Caco-2 (cell line): ENCODE measurements around the gene SVOPL. TPM values are rescaled to one million over a fixed set of nuclear protein-coding genes. Genes with fewer than 3 reads are reported as not detected.

Experiments
- BruUV-seq: library from RNA; stranded (reverse); fragments of 400-500 nt; replicated peaks from 2 replicates; lab custom pipeline; 2021; lab: Mats Ljungman, UMichigan
- CTCF ChIA-PET: fragments of 300-600 bp; sonication (Branson Sonifier 250); formaldehyde crosslinking; loops from one replicate; lab custom pipeline; 2022; ENCODE audit warnings: antibody characterized with exemption; lab: Charles Lee
- POLR2A ChIA-PET: fragments of 300-600 bp; sonication (Branson Sonifier 250); formaldehyde crosslinking; loops from one replicate; lab custom pipeline; 2022; ENCODE audit warnings: antibody characterized with exemption; lab: Charles Lee
- DNase-seq, 2 experiments: peaks; one replicate each; pipeline versions ENCODE4 v3.0.0 to v3.0.0-alpha.2; 2020 to 2022
- H3K27me3 ChIP-seq: replicated peaks from 2 replicates; pipeline ENCODE4 v1.6.0; 2011; ENCODE audit warnings: low read length; ENCODE audit not compliant: control insufficient read depth, insufficient read depth
- H3K36me3 ChIP-seq: 2 replicates; pipeline ENCODE4 v1.5.1; 2011; ENCODE audit warnings: low read length; ENCODE audit not compliant: control insufficient read depth, insufficient read depth
- H3K4me1 ChIP-seq: fragments of 250-450 bp; sonication (Bioruptor Pico); 2 replicates; pipeline ENCODE4 v1.5.1; 2020; ENCODE audit warnings: mild to moderate bottlenecking
- H3K4me3 ChIP-seq: 2 replicates; pipeline ENCODE4 v1.5.1; 2011; ENCODE audit warnings: low read depth, mild to moderate bottlenecking, control low read depth, low read length
- H3K9me3 ChIP-seq: fragments of 250-450 bp; sonication (Bioruptor Pico); 2 replicates; pipeline ENCODE4 v1.5.1; 2020; ENCODE audit warnings: mild to moderate bottlenecking, moderate library complexity
- H3K27ac Mint-ChIP-seq: one replicate; pipeline ENCODE4 v1.8.0; 2022; ENCODE audit warnings: mixed read lengths; ENCODE audit not compliant: unreplicated experiment
- H3K27me3 Mint-ChIP-seq: one replicate; pipeline ENCODE4 v1.8.0; 2022; ENCODE audit warnings: mixed read lengths; ENCODE audit not compliant: insufficient read depth, unreplicated experiment
- H3K36me3 Mint-ChIP-seq: one replicate; pipeline ENCODE4 v1.8.0; 2022; ENCODE audit warnings: mild to moderate bottlenecking, mixed read lengths; ENCODE audit not compliant: insufficient read depth, unreplicated experiment
- H3K4me1 Mint-ChIP-seq: one replicate; pipeline ENCODE4 v1.8.0; 2022; ENCODE audit warnings: low read depth, mixed read lengths; ENCODE audit not compliant: unreplicated experiment
- H3K4me3 Mint-ChIP-seq: one replicate; pipeline ENCODE4 v1.8.0; 2022; ENCODE audit warnings: mild to moderate bottlenecking, moderate library complexity, mixed read lengths; ENCODE audit not compliant: unreplicated experiment
- H3K9me3 Mint-ChIP-seq: one replicate; pipeline ENCODE4 v1.8.0; 2022; ENCODE audit warnings: mixed read lengths; ENCODE audit not compliant: unreplicated experiment
- intact Hi-C: fragments of 100-400 bp; cut with micrococcal nuclease; formaldehyde crosslinking; loops from one replicate; pipeline ENCODE4 v1.10.0; 2022; ENCODE audit not compliant: unreplicated experiment
- total RNA-seq: library from RNA; stranded (reverse); gene quantifications from 2 replicates; pipeline ENCODE4 v1.2.3, GENCODE V29; 2022
- TF ChIP-seq, protein P1 (sequence below), 2 experiments: fragments of 200-600 bp in 1 of 2; IDR thresholded peaks; 1 replicate in 1 of 2; 2 replicates in 1 of 2; pipeline versions ENCODE4 v1.5.1 to v1.8.0; 2011 to 2022; ENCODE audit warnings: antibody characterized with exemption in 1 of 2, control low read depth in 1 of 2, inconsistent platforms in 1 of 2, low read depth in 1 of 2, low read length in 1 of 2, mild to moderate bottlenecking in 1 of 2, moderate library complexity in 1 of 2; ENCODE audit not compliant: insufficient read depth in 1 of 2, severe bottlenecking in 1 of 2, unreplicated experiment in 1 of 2

The SVOPL gene
- total RNA-seq, 1 experiment from 2014 or later: 0.27 TPM

GRCh38 chr7:138549082-138549481, 152.1 kb downstream of the SVOPL start:
- Mint-ChIP-seq H3K4me3 (no peak overlapping the region), H3K36me3 (peaks cover 76% of the 10 kb centered on the region), H3K27me3 (no peaks in the 10 kb centered on the region), H3K27ac (no peak overlapping the region), H3K4me1 (no peaks in the 10 kb centered on the region), H3K9me3 (peaks cover 31% of the 10 kb centered on the region)
- TF ChIP-seq, protein P1, sequence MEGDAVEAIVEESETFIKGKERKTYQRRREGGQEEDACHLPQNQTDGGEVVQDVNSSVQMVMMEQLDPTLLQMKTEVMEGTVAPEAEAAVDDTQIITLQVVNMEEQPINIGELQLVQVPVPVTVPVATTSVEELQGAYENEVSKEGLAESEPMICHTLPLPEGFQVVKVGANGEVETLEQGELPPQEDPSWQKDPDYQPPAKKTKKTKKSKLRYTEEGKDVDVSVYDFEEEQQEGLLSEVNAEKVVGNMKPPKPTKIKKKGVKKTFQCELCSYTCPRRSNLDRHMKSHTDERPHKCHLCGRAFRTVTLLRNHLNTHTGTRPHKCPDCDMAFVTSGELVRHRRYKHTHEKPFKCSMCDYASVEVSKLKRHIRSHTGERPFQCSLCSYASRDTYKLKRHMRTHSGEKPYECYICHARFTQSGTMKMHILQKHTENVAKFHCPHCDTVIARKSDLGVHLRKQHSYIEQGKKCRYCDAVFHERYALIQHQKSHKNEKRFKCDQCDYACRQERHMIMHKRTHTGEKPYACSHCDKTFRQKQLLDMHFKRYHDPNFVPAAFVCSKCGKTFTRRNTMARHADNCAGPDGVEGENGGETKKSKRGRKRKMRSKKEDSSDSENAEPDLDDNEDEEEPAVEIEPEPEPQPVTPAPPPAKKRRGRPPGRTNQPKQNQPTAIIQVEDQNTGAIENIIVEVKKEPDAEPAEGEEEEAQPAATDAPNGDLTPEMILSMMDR (IDR thresholded peaks at IDR 0.05; ENCODE audit: insufficient read depth in 1 of 2, low read depth in 1 of 2, low read length in 1 of 2, severe bottlenecking in 1 of 2, unreplicated experiment in 1 of 2): no peak
- Histone ChIP-seq H3K27me3 (no peaks in the 10 kb centered on the region), H3K36me3 (peaks cover 10% of the 10 kb centered on the region), H3K4me1 (no peaks in the 10 kb centered on the region), H3K9me3 (0 out of 2 replicates have a peak, but pooled peaks cover 2% of the 10 kb centered on the region), H3K4me3 (no peak overlapping the region)
- no peak for DNase-seq
- intact Hi-C loops: no loop called here
- ChIA-PET POLR2A (no interaction called here), CTCF (no interaction called here)
- BruUV-seq: no TSS peak

DNA sequence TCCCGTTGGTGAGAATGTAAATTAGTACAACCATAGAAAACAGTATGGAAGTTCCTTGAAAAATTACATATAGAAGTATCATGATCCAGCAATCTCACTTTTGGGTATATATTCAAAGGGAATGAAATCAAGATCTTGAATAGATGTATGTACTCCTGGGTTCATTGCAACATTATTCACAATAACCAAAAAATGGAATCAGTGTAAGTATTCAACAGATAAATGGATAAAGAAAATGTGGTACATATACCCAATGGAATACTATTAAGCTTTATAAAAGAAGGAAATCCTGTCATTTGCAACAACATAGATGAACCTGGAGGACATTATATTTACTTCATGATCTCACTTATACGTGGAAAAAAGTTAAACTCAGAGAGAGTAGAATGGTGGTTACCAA, 154.3 kb downstream of the SVOPL start:
- H3K36me3 Mint-ChIP-seq: peaks cover 70% of the 10 kb centered on the region
- intact Hi-C loops: no loop called here
- H3K4me3 Mint-ChIP-seq: no peak overlapping the region
- no peak for DNase-seq
- H3K27me3 Mint-ChIP-seq: no peaks in the 10 kb centered on the region
- no peak overlapping the region for H3K27ac Mint-ChIP-seq
- ChIA-PET POLR2A (no interaction called here), CTCF (no interaction called here)
- H3K9me3 Mint-ChIP-seq: peaks cover 37% of the 10 kb centered on the region
- BruUV-seq: no TSS peak
- Histone ChIP-seq H3K36me3 (peaks cover 2% of the 10 kb centered on the region), H3K4me1 (no peaks in the 10 kb centered on the region), H3K27me3 (no peaks in the 10 kb centered on the region), H3K4me3 (no peak overlapping the region), H3K9me3 (no peaks in the 10 kb centered on the region)
- TF ChIP-seq, protein P1 (IDR thresholded peaks at IDR 0.05; ENCODE audit: insufficient read depth in 1 of 2, low read depth in 1 of 2, low read length in 1 of 2, severe bottlenecking in 1 of 2, unreplicated experiment in 1 of 2): no peak
- H3K4me1 Mint-ChIP-seq: no peaks in the 10 kb centered on the region

DNA sequence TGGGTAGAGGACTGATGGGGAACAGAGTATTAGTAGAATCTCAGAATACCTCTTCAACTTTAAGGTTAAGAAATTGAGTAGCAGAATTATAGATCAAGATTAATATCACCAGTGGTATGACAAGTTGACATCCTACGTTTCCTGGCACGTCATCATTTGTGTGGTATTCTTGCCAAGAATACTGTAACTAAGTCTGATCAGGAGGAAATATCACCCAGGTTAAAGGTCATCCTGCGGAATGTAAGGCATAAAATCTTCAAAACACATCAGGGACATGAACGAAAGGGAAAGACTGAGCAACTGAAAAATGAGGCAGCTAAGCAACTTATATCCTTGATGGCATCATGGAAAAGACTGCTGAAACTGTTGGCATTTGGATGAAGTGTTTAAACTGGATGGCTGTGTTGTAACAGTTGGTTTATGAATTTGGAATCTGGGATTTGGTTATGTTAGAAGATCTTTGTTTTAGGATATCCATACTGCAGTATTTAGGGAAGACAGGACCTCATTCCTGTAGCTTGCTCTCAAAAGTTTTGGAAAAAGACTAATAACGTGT, 155.0 kb downstream of the SVOPL start:
- H3K4me1 ChIP-seq: no peaks in the 10 kb centered on the region
- H3K4me3 ChIP-seq: no peak overlapping the region
- intact Hi-C loops: no loop called here
- Mint-ChIP-seq H3K36me3 (peaks cover 73% of the 10 kb centered on the region), H3K4me3 (no peak overlapping the region), H3K9me3 (peaks cover 37% of the 10 kb centered on the region), H3K27me3 (no peaks in the 10 kb centered on the region), H3K27ac (no peak overlapping the region), H3K4me1 (no peaks in the 10 kb centered on the region)
- peaks cover 2% of the 10 kb centered on the region for H3K36me3 ChIP-seq
- no TSS peak for BruUV-seq
- TF ChIP-seq, protein P1 (IDR thresholded peaks at IDR 0.05; ENCODE audit: insufficient read depth in 1 of 2, low read depth in 1 of 2, low read length in 1 of 2, severe bottlenecking in 1 of 2, unreplicated experiment in 1 of 2): no peak
- DNase-seq: no peak
- H3K9me3 ChIP-seq: no peaks in the 10 kb centered on the region
- ChIA-PET POLR2A (no interaction called here), CTCF (no interaction called here)
- no peaks in the 10 kb centered on the region for H3K27me3 ChIP-seq
